NCI-H82 treated with DMSO at 0.1 percent for 48 hours (cell line): Measurements from ENCODE around the gene OR51B2.
"Not testable (repeated sequence)": the region's sequence is repeated elsewhere in the genome, so short reads cannot be mapped to it uniquely, and the experiment has no call there.

Experiments used
- DNase-seq: peaks from one replicate; lab custom pipeline; 2025; ENCODE audit not compliant: unreplicated experiment; lab: John Stamatoyannopoulos, UW

OR51B2 gene

DNA sequence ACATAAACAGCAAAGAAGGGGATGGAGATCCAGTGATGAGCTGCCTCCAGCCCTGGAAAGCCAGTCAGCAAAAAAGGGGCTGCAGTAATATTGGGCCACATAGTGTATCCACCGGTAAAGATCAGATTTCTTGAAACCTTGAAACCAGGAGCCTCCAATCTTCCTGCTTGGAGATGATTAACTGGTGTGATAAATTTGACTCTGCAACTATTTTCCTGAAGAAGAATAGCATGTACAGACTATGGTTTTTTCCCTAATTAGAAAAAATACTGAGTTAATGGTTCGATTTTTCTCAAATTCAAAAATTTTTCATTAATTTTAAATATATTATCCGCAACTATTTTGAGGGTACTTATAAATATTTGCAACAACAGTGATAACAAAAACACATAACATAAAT is at the start of gene OR51B2:
OR51B2 (minus strand) TSS at position 101 of the 400 bp plus-strand sequence; CDS start at position 101, 0 bp downstream.
- DNase-seq, result no peak

DNA sequence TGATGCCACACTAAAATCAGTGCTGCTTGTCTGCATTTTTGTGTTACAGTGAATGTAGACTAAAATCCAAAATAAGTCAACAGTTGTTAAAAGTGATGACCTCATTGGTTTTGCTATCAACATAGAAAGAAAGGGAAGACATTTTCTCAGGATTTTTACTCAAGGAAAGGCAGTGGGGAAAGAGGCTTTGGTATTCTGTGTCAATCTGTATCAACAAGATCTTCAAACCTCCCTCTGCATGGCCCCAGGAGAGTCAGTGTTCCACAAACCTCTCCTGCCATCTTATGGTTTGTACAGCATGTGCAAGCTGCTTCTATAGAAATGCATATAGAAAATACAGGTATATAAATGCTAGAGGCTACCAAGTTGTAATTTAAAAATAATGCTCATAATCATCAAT is 45.7 kb upstream of the OR51B2 start:
- DNase-seq, result no peak

- DNase-seq, result no peak
Measured at GRCh38 chr11:5368502-5369043, 44.5 kb upstream of the OR51B2 start.

DNA sequence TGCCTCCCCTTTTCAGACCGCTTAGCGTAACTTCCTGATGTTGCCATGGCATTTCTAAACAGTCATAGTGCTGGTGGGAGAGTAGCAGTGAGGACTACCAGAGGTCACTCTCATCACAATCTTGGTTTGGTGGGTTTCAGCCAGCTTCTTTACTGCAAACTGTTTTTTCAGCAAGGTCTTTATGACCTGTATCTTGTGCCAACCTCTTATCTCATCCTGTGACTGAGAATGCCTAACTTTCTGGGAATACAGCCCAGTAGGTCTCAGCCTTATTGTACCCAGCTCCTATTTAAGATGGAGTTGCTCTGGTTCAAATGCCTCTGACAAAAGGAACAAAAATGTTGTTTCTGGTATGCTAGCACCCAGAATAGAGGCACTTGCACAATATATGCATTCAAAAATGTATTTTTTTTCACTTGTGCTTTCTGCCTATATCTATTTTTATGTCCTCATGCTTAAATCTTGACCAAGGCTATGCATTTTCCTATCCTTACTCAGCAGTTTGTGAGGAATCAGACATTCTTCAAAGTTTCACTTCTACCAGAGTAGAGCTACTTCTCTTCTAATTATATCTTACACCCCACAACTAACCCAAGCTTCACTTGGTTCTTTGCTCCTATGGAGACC is 43.5 kb upstream of the OR51B2 start:
- DNase-seq, result no peak

DNA sequence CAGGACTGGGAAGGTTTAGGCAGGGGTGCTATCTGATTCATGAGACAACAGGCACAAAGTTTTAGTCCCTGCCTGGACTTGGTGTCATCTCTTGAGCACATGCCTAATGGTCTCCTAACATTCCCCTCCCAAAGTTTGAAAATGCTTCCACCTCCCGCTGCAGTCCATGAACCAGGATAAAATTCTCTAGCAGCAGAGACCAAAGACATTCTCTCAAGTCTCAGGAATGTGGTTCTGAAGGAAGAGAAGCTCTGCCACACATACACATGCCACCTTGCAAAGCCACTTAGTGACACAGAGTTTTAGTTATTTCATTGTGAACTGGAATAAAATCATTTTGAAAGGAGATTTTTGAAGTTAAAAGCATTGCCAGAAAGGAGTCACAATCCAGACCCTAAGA is 42.8 kb upstream of the OR51B2 start:
- DNase-seq, result no peak

GRCh38 chr11:5366365-5366764 is 42.3 kb upstream of the OR51B2 start:
- not testable (repeated sequence) for DNase-seq

DNA sequence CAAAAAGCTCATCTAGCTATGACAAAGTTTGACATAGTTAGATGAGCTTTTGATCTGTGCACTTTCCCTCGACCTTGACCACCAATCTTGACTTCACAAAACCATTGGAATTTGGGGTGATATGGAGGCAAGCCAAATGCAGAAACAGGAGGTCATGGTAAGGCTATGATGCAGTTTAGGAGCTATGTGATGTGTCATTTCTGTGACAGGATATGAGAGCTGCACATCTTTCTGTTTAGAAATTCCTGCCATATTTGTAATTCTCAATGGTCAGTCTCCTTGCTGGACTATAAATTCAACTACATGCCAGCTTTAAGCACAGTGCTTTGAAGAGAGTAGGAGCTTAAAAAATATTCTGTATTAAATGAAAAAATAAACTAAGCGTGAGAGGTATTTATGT is 40.1 kb upstream of the OR51B2 start:
- no peak for DNase-seq

DNA sequence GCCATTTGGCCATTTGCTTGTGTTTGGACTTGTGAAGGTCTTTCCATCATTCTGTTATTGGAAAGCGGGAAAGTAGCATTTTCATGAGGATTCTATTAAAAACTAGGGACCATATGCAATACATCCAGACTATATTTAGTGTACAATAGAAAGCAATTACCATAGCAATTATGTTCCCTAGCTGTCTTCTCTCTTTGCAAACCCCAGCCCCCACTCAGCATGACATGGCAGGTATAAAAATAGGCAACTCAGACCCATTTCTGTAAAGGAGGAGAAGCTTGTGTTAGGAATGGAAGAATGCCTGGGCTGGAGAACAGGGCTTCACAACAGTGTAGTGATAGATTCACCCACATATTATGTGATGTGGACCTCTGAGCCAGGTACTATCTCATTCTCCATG is 39.6 kb upstream of the OR51B2 start:
- DNase-seq, result no peak

GRCh38 chr11:5362017-5362625 is 38.0 kb upstream of the OR51B2 start:
- DNase-seq, result no peak

DNA sequence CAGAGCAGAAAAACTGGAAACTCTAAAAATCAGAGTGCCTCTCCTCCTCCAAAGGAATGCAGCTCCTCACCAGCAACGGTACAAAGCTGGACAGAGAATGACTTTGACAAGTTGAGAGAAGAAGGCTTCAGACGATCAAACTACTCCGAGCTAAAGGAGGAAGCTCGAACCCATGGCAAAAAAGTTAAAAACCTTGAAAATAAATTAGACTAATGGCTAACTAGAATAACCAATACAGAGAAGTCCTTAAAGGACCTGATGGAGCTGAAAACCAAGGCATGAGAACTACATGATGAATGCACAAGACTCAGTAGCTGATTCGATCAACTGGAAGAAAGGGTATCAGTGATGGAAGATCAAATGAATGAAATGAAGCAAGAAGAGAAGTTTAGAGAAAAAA is 31.9 kb upstream of the OR51B2 start:
- not testable (repeated sequence) for DNase-seq

DNA sequence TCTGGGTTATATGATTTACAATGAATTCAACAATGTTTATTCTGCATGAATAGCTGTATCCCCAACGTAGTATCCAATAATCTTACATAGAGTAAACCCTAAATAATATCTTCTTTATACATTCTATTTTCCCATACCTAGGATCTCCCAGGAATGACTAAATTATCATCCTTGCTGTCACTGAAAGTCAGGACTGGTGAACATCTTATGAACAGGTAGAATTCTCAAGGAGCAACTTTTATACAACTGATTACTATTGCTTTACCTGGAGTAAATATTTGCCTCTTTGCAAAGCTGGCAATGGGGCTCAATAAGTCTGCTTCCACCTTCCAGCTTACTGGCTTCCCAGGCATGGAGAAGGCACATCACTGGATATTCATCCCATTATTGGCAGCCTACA is 27.1 kb upstream of the OR51B2 start, which contains the start of gene OR51B6:
OR51B6 (plus strand) TSS at position 301 of the 400 bp plus-strand sequence; CDS start at position 301, 0 bp downstream.
- DNase-seq, result no peak

DNA sequence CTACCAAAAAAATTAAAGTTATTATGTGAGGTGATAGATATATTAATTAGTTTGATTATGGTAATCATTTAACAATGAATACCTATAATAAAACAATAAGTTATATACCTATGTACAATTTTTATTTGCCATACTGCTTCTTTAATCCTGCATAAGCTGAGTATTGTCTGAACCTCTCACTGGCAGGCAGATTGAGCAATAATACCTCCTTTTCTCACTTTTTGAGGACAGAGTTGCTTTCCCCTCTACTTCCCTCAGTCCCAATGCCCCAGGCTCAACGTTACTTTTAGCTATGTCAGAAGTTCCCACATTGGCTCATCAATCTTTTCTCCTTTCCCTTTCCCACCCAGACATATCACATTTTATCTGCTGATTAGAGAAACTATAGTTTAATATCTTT is 25.5 kb upstream of the OR51B2 start:
- DNase-seq, result no peak

GRCh38 chr11:5348551-5349194 is 24.6 kb upstream of the OR51B2 start:
- no peak for DNase-seq

DNA sequence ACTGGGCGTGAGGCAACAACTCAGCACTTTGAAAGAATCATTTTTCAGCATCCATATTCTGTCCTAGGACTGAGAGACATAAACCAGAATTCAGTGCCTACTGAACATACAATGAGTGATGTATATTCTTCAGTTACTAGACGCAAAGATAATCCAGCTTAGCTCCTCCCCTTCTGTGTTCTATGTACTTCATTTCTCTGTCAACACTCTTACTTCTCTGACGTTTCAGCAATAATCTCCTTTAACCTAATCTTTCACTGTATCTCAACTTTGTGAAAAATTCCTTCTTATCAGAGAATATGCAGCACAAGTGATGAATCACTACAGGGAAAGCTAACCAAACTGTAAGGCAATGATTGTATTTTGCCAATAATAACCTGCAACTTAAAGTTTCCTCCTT is 21.7 kb upstream of the OR51B2 start:
- no peak for DNase-seq

GRCh38 chr11:5343474-5344335 is 19.6 kb upstream of the OR51B2 start, which contains the start of gene OR51B5:
TSS of gene OR51B5 (minus strand) at chr11:5343524. CDS start at chr11:5343524, 0 bp downstream.
- no peak for DNase-seq

- DNase-seq, result no peak
Measured at GRCh38 chr11:5339771-5340322, 15.8 kb upstream of the OR51B2 start.

GRCh38 chr11:5337253-5337652 is 13.2 kb upstream of the OR51B2 start:
- not testable (repeated sequence) for DNase-seq

- no peak for DNase-seq
Measured at GRCh38 chr11:5336331-5336730, 12.2 kb upstream of the OR51B2 start.

- DNase-seq, result no peak
Measured at GRCh38 chr11:5335170-5335569, 11.1 kb upstream of the OR51B2 start.

DNA sequence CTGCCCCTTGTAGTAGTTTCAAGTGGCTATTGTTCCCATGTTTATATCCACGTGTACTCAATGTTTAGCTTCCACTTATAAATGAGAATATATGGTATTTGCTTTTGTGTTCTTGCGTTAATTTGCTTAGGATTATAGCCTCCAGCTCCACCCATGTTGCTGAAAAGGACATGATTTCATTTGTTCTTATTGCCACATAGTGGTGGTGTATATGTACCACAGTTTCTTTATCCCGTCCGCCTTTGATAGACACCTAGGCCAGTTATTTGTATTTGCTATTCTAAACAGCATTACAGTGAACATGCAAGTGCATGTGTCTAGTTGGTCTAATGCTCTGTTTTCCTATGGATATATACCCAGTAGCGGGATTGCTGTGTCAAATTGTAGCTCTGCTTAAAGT is 6.8 kb downstream of the OR51B2 start:
- no peak for DNase-seq
